ENCODE data around the gene AGTR1.
A peak's percentile ranks its signal among the peaks of the same experiment; 100 is the strongest.

Gene AGTR1

DNA sequence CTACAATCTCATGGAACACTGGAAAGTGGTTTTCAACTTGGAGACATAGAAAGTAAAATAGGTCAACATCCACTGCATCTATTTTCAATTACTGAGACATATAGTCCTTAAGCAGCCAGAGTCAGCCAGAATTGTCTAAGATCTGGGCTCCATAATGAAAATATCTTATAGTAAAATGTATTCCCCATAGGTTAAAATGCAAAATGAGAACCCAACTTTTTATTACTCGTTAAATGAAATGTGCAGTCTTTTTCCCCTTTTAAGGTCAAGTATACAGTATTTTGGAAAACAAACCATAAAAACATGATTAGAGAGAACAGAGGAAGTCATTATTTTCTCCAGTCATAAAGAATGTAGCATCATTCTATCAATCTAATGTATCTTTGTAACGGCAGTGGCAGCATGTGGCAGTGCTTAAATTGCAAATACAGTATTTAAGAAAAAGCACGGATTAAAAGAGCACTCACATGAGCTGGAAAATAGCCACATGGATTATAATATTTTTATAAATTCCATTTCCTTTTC is 65.5 kb downstream of the AGTR1 start:
- H3K9me3 Mint-ChIP-seq, result peaks cover 15% of the 10 kb centered on the region
- no peaks in the 10 kb centered on the region for H3K27me3 Mint-ChIP-seq (ENCODE audit: low read depth)
- H3K4me3 Mint-ChIP-seq, result no peak overlapping the region
- no peaks in the 10 kb centered on the region for H3K36me3 Mint-ChIP-seq (ENCODE audit: low read depth)
- peak overlapping the region; percentile 66 to 94 (median 94) for H3K27ac Mint-ChIP-seq
- TF ChIP-seq, protein P1, sequence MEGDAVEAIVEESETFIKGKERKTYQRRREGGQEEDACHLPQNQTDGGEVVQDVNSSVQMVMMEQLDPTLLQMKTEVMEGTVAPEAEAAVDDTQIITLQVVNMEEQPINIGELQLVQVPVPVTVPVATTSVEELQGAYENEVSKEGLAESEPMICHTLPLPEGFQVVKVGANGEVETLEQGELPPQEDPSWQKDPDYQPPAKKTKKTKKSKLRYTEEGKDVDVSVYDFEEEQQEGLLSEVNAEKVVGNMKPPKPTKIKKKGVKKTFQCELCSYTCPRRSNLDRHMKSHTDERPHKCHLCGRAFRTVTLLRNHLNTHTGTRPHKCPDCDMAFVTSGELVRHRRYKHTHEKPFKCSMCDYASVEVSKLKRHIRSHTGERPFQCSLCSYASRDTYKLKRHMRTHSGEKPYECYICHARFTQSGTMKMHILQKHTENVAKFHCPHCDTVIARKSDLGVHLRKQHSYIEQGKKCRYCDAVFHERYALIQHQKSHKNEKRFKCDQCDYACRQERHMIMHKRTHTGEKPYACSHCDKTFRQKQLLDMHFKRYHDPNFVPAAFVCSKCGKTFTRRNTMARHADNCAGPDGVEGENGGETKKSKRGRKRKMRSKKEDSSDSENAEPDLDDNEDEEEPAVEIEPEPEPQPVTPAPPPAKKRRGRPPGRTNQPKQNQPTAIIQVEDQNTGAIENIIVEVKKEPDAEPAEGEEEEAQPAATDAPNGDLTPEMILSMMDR (IDR thresholded peaks at IDR 0.05; ENCODE audit: unreplicated experiment in 3 of 3), result no peak
- H3K4me1 Mint-ChIP-seq, result peaks cover 39% of the 10 kb centered on the region

DNA sequence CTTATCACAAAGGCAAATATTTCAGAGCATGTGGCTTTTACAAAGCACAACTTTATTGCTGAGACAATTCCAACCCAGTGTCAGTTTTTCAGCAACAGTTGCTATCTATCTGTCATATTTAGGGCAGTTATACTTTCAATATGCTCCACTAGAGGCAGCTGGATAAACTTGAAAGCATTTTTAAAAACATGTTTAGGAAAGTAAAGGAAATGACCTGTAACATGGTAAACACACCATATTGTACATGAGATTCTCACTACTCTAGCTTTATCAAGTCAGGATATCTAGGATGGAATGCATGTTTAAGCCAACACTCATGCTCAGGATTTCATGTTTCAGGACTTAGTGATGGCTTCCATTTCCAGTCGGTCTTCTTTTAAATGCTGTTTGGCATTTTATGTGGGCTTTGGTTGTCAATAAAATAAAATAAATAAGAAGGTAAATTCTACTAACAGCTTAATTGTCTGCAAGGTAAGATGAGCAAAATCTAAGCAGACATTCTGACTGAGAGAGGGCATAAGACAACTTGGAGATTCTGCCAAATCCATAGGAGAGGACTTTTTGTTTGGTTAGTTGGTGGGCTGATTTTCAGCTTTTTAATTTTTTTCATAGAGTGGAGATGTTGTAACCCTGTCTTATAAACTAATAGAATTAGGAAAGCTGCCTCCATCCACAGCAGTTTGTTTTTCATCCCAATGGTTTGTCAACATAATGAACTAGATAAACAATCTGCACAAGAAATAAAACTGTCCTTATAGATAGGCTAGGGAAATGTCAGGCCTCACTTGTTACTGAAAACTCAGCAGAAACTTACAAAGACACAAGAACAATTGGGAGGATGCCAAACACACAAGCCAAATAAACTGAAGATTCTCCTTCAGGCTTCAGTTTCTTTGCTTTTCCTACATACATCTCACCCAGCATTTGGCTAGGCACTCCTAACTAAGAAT is 66.6 kb downstream of the AGTR1 start:
- H3K4me3 Mint-ChIP-seq, result no peak overlapping the region
- H3K36me3 Mint-ChIP-seq (ENCODE audit: low read depth), result no peaks in the 10 kb centered on the region
- H3K9me3 Mint-ChIP-seq, result peaks cover 21% of the 10 kb centered on the region
- TF ChIP-seq, protein P1 (IDR thresholded peaks at IDR 0.05; ENCODE audit: unreplicated experiment in 3 of 3), result peak in 1 of 3 experiments; percentile 8
- peak overlapping the region; percentile 89 to 94 (median 94) for H3K27ac Mint-ChIP-seq
- no peaks in the 10 kb centered on the region for H3K27me3 Mint-ChIP-seq (ENCODE audit: low read depth)
- H3K4me1 Mint-ChIP-seq, result peaks cover 29% of the 10 kb centered on the region

DNA sequence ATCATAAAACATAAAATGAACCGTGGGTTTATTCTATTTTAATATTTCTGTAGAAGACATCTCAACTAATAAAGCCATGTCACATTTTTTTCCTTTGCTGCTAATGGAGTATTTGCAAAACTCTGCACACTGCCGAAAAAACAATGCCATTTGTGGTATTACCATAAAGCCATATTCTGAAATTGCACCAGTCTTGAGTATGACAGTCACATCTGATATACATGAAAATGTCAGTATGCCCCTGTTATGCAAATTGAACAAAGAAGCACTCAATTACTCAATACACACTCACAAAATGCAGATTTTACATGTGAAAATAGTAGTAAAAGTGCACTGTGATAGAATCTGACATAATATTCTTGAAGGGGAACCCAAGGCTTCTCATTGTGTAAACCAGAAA is 74.7 kb downstream of the AGTR1 start:
- Mint-ChIP-seq H3K4me3 (no peak overlapping the region), H3K27me3 (ENCODE audit: low read depth) (no peaks in the 10 kb centered on the region), H3K4me1 (no peaks in the 10 kb centered on the region), H3K9me3 (peaks cover 23% of the 10 kb centered on the region), H3K36me3 (ENCODE audit: low read depth) (no peaks in the 10 kb centered on the region), H3K27ac (no peak overlapping the region)
- TF ChIP-seq, protein P1 (IDR thresholded peaks at IDR 0.05; ENCODE audit: unreplicated experiment in 3 of 3), result no peak

GRCh38 chr3:148772835-148773234 is 75.1 kb downstream of the AGTR1 start:
- H3K27ac Mint-ChIP-seq, result no peak overlapping the region
- H3K4me1 Mint-ChIP-seq, result no peaks in the 10 kb centered on the region
- H3K4me3 Mint-ChIP-seq, result no peak overlapping the region

GRCh38 chr3:148773805-148774204 is 76.1 kb downstream of the AGTR1 start:
- Mint-ChIP-seq H3K4me3 (no peak overlapping the region), H3K4me1 (no peaks in the 10 kb centered on the region), H3K9me3 (peaks cover 15% of the 10 kb centered on the region), H3K36me3 (ENCODE audit: low read depth) (no peaks in the 10 kb centered on the region), H3K27me3 (ENCODE audit: low read depth) (no peaks in the 10 kb centered on the region), H3K27ac (no peak overlapping the region)
- TF ChIP-seq, protein P1 (IDR thresholded peaks at IDR 0.05; ENCODE audit: unreplicated experiment in 3 of 3), result no peak

More at GRCh38 chr3:148772835-148773234, 75.1 kb downstream of the AGTR1 start:
- Mint-ChIP-seq H3K9me3 (peaks cover 21% of the 10 kb centered on the region), H3K36me3 (ENCODE audit: low read depth) (no peaks in the 10 kb centered on the region), H3K27me3 (ENCODE audit: low read depth) (no peaks in the 10 kb centered on the region)
- TF ChIP-seq, protein P1 (IDR thresholded peaks at IDR 0.05; ENCODE audit: unreplicated experiment in 3 of 3), result no peak

Data from nephron (organoid).